Mesenchymal stem cell (in vitro differentiated cells and primary cell): ENCODE data around the gene GSN.

Source experiments
- DNase-seq: peaks from one replicate; pipeline ENCODE4 v3.0.0-alpha.2; 2013
- H2AFZ ChIP-seq: one replicate; pipeline ENCODE4 v1.6.1; 2013; ENCODE audit warnings: low read depth, mild to moderate bottlenecking, control low read depth, inconsistent platforms, low read length, moderate library complexity
- H2AK5ac ChIP-seq: 2 replicates; pipeline ENCODE4 v1.6.1; 2013; ENCODE audit warnings: low read length, moderate library complexity, mild to moderate bottlenecking, inconsistent platforms; ENCODE audit not compliant: severe bottlenecking
- H2BK120ac ChIP-seq: one replicate; pipeline ENCODE4 v1.6.1; 2013; ENCODE audit warnings: low read depth, mild to moderate bottlenecking, inconsistent platforms, low read length, moderate library complexity
- H2BK12ac ChIP-seq, 2 experiments: one replicate each; pipeline ENCODE4 v1.6.1; 2013; ENCODE audit warnings: inconsistent platforms in 2 of 2, low read length in 2 of 2, mild to moderate bottlenecking in 2 of 2, moderate library complexity in 2 of 2, control low read depth in 1 of 2
- H2BK15ac ChIP-seq: one replicate; pipeline ENCODE4 v1.6.1; 2013; ENCODE audit warnings: mild to moderate bottlenecking, low read depth, inconsistent platforms; ENCODE audit not compliant: poor library complexity, severe bottlenecking
- H2BK5ac ChIP-seq: 2 replicates; pipeline ENCODE4 v1.6.1; 2013; ENCODE audit warnings: low read depth, mild to moderate bottlenecking, low read length, control low read depth, inconsistent platforms; ENCODE audit not compliant: poor library complexity, severe bottlenecking
- H3K14ac ChIP-seq, 2 experiments: one replicate each; pipeline ENCODE4 v1.6.1; 2013; ENCODE audit warnings: inconsistent platforms in 2 of 2, low read length in 2 of 2, control low read depth in 1 of 2, mild to moderate bottlenecking in 1 of 2, moderate library complexity in 1 of 2
- H3K18ac ChIP-seq, 2 experiments: one replicate each; pipeline ENCODE4 v1.6.1; 2013; ENCODE audit warnings: inconsistent platforms in 2 of 2, low read length in 2 of 2, control low read depth in 1 of 2, low read depth in 1 of 2, mild to moderate bottlenecking in 1 of 2
- H3K23ac ChIP-seq, 2 experiments: one replicate each; pipeline ENCODE4 v1.6.1; 2013; ENCODE audit warnings: inconsistent platforms in 2 of 2, low read length in 2 of 2, mild to moderate bottlenecking in 2 of 2, moderate library complexity in 2 of 2, control low read depth in 1 of 2
- H3K27ac ChIP-seq: 2 replicates; pipeline ENCODE4 v1.5.1; 2013; ENCODE audit warnings: mild to moderate bottlenecking, moderate library complexity, low read length, control low read depth, inconsistent platforms; ENCODE audit not compliant: poor library complexity, severe bottlenecking
- H3K27me3 ChIP-seq, 2 experiments: 2 replicates each; pipeline versions ENCODE4 v1.6.1 to v1.7.0; 2013; ENCODE audit warnings: low read length in 2 of 2, mild to moderate bottlenecking in 2 of 2, moderate library complexity in 2 of 2, control low read depth in 1 of 2, inconsistent platforms in 1 of 2; ENCODE audit not compliant: control insufficient read depth in 1 of 2, insufficient read depth in 1 of 2
- H3K36me3 ChIP-seq, 2 experiments: 2 replicates each; pipeline versions ENCODE4 v1.6.1 to v1.7.0; 2013; ENCODE audit warnings: low read length in 2 of 2, control low read depth in 1 of 2, inconsistent platforms in 1 of 2, low read depth in 1 of 2, mild to moderate bottlenecking in 1 of 2; ENCODE audit not compliant: insufficient read depth in 2 of 2, control insufficient read depth in 1 of 2
- H3K4ac ChIP-seq, 2 experiments: one replicate each; pipeline ENCODE4 v1.6.1; 2013; ENCODE audit warnings: inconsistent platforms in 2 of 2, low read length in 2 of 2, mild to moderate bottlenecking in 2 of 2, moderate library complexity in 2 of 2, control low read depth in 1 of 2, low read depth in 1 of 2
- H3K4me1 ChIP-seq: 2 replicates; pipeline ENCODE4 v1.6.1; 2013; ENCODE audit warnings: low read depth, low read length, control low read depth; ENCODE audit not compliant: control insufficient read depth, insufficient read depth
- H3K4me2 ChIP-seq: 2 replicates; pipeline ENCODE4 v1.6.1; 2013; ENCODE audit warnings: low read length, mild to moderate bottlenecking, inconsistent platforms; ENCODE audit not compliant: poor library complexity, severe bottlenecking
- H3K4me3 ChIP-seq, 2 experiments: 2 replicates each; pipeline versions ENCODE4 v1.5.1 to v1.7.0; 2013; ENCODE audit warnings: low read length in 2 of 2, mild to moderate bottlenecking in 2 of 2, control low read depth in 1 of 2, low read depth in 1 of 2; ENCODE audit not compliant: insufficient read depth in 1 of 2
- H3K79me1 ChIP-seq: replicated peaks from 2 replicates; pipeline ENCODE4 v1.6.1; 2013; ENCODE audit warnings: mild to moderate bottlenecking, control low read depth, low read length, inconsistent platforms; ENCODE audit not compliant: poor library complexity, severe bottlenecking
- H3K9ac ChIP-seq: 2 replicates; pipeline ENCODE4 v1.7.0; 2013; ENCODE audit warnings: mild to moderate bottlenecking, low read length, moderate library complexity
- H3K9me3 ChIP-seq: 2 replicates; pipeline ENCODE4 v1.7.0; 2013; ENCODE audit warnings: mild to moderate bottlenecking, low read length; ENCODE audit not compliant: control insufficient read depth
- H4K8ac ChIP-seq: one replicate; pipeline ENCODE4 v1.6.1; 2013; ENCODE audit warnings: inconsistent platforms, mild to moderate bottlenecking, low read length, moderate library complexity
- H4K91ac ChIP-seq: one replicate; pipeline ENCODE4 v1.6.1; 2013; ENCODE audit warnings: mild to moderate bottlenecking, low read length, inconsistent platforms
- WGBS: methylation state at CpG from one replicate; pipeline ENCODE4 v1.1.7; 2013; ENCODE audit warnings: mixed read lengths; 5-methylcytosine and 5-hydroxymethylcytosine counted together

Gene GSN

DNA sequence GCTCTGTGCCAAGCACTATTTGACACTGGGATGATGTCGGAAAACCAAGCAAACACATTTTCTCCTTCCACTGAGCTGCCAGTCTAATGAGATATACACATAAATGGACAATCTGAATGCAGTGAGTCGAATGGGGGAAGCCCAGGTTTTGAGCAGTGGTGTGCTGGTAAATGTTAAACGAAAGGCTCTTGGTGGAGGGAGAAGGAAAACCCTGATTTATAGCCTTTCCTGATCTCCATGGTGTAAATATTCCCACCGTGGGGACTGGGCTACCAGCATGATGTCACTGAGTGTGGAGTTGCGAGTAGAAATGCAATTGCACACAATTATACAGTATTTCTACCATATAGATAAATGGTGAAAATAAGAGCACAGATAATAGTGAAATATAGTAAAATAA lies 5.0 kb upstream of the GSN start:
- DNase-seq: peak; percentile 42
- Histone ChIP-seq H3K27me3 (peaks cover 0 to 4% of the 10 kb centered on the region in 2 experiments), H3K14ac (no peak overlapping the region), H3K9me3 (no peaks in the 10 kb centered on the region), H2BK5ac (no peak overlapping the region), H3K4ac (no peak overlapping the region), H2BK120ac (no peak overlapping the region), H3K9ac (no peak overlapping the region), H4K91ac (no peak overlapping the region), H3K23ac (no peak overlapping the region), H4K8ac (no peak overlapping the region), H3K36me3 (no peaks in the 10 kb centered on the region), H3K27ac (no peak overlapping the region), H2BK15ac (no peak overlapping the region), H3K4me3 (no peak overlapping the region), H3K4me2 (no peak overlapping the region), H3K79me1 (peaks cover 3% of the 10 kb centered on the region), H3K4me1 (peaks cover 11% of the 10 kb centered on the region), H3K18ac (no peak overlapping the region), H2BK12ac (no peak overlapping the region), H2AFZ (no peak overlapping the region), H2AK5ac (no peak overlapping the region)
- 46% methylated on average over 3 of the region's 5 CpGs for WGBS

DNA sequence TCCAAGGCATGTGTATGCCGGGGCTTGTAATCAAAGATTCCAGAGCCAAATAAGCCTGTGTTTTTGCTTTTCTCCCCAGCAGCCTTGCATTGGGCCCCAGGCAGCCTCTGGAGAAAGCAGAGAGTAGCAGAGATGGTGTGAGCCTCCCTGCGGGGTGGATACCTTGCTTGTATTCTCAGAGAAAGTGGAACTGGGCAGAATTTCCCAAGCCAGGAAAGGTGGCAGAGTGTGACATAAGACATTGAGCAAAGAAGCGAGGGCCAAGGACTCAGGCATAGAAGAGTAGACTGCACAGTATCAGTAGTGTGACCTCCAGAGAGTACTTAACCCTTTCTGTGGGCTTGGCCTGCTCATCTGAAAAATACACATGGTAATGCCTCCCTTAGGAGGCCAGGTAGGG lies 1.6 kb upstream of the GSN start:
- H3K23ac ChIP-seq: no peak overlapping the region
- H4K8ac ChIP-seq: no peak overlapping the region
- H3K27me3 ChIP-seq: no peaks in the 10 kb centered on the region
- no peak overlapping the region for H3K18ac ChIP-seq
- H3K79me1 ChIP-seq: peaks cover 3% of the 10 kb centered on the region
- no peak overlapping the region for H2BK120ac ChIP-seq
- no peak overlapping the region for H2BK12ac ChIP-seq
- no peak overlapping the region for H3K4me3 ChIP-seq
- H3K4ac ChIP-seq: no peak overlapping the region
- H3K4me1 ChIP-seq: peaks cover 12% of the 10 kb centered on the region
- H3K27ac ChIP-seq: no peak overlapping the region
- H4K91ac ChIP-seq: no peak overlapping the region
- H3K9ac ChIP-seq: peak overlapping the region; percentile 4
- DNase-seq: no peak
- 95% methylated on average over 3 of the region's 3 CpGs for WGBS
- no peak overlapping the region for H2AK5ac ChIP-seq
- no peak overlapping the region for H2BK5ac ChIP-seq
- no peak overlapping the region for H3K14ac ChIP-seq
- no peaks in the 10 kb centered on the region for H3K9me3 ChIP-seq
- H2BK15ac ChIP-seq: no peak overlapping the region
- no peak overlapping the region for H2AFZ ChIP-seq
- no peak overlapping the region for H3K4me2 ChIP-seq
- H3K36me3 ChIP-seq: no peaks in the 10 kb centered on the region

DNA sequence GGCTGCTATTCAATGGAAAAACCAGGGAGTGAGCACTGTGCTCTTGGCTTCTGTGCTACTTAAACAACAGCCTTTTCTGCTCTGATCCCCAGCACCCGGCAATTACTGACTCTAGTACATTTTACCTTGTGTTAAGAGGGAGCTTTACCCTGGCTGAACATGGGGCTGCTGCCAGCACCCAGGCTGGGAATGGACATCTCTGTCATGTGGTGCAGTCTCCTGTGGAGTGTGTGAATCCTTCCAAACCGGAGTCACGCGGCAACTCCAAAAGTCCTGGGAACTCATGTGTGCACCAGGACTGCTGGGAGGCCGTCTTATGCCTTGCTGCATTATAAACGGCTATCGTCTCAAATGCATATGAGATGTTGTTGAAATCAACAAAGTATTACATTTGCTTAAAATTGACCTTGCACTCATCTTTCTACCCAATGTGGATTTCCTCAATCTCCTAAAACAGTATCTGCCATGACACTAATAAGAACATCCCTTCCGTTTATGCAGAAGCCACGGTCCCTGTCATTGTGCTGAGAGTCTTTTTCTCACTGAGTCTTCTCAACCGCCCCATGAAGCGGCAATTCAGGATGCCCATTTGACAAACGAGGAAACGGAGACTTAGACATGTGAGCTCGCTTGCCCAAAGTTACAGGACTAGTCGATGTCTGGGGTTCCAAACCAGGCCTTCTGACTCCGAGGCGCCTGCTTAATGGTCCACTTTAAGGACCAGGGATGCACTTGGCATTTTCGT lies 884 bp upstream of the GSN start:
- Histone ChIP-seq H2BK12ac (peak overlapping the region; percentile 11 to 59), H3K27me3 (no peaks in the 10 kb centered on the region), H3K9ac (peak overlapping the region; percentile 82), H2BK15ac (no peak overlapping the region), H3K4me2 (peak overlapping the region; percentile 58), H4K8ac (peak overlapping the region; percentile 55), H2BK5ac (no peak overlapping the region), H3K9me3 (no peaks in the 10 kb centered on the region), H3K18ac (peak overlapping the region in 1 of 2 experiments; percentile 75), H3K27ac (no peak overlapping the region), H3K4me3 (peak overlapping the region in 1 of 2 experiments; percentile 76), H3K4ac (peak overlapping the region in 1 of 2 experiments; percentile 24), H3K23ac (peak overlapping the region in 1 of 2 experiments; percentile 17), H2AK5ac (peak overlapping the region; percentile 29), H3K79me1 (peaks cover 3% of the 10 kb centered on the region), H4K91ac (no peak overlapping the region), H2AFZ (no peak overlapping the region), H3K36me3 (no peaks in the 10 kb centered on the region), H3K4me1 (peaks cover 17% of the 10 kb centered on the region), H3K14ac (no peak overlapping the region), H2BK120ac (no peak overlapping the region)
- DNase-seq: no peak
- WGBS: 83% methylated on average over 18 of the region's 18 CpGs

DNA sequence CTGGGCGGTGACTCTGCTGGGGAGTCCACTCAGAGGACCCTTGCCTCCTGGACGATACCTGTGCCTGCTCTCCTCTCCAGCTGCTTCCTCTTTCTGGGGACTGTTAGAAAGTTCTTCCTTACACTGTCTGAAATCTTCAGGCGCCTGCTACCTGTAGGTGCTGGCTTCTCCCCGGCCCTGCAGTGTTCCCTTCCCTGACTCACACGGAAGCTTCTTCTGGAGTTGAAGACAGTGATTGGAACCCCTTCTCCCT lies 562 bp downstream of the GSN start:
- H3K9ac ChIP-seq: peak overlapping the region; percentile 85
- H2BK5ac ChIP-seq: no peak overlapping the region
- peaks cover 3 to 7% of the 10 kb centered on the region in 2 experiments for H3K36me3 ChIP-seq
- peak overlapping the region; percentile 85 for H2BK15ac ChIP-seq
- no peak overlapping the region for H4K8ac ChIP-seq
- WGBS: 12% methylated on average over 5 of the region's 5 CpGs
- peak overlapping the region; percentile 42 for H2BK120ac ChIP-seq
- peaks cover 24% of the 10 kb centered on the region for H3K4me1 ChIP-seq
- no peak overlapping the region for H3K23ac ChIP-seq
- H3K18ac ChIP-seq: peak overlapping the region; percentile 41 to 69
- no peak overlapping the region for H2AFZ ChIP-seq
- H3K9me3 ChIP-seq: no peaks in the 10 kb centered on the region
- H2AK5ac ChIP-seq: no peak overlapping the region
- no peaks in the 10 kb centered on the region for H3K27me3 ChIP-seq
- H3K14ac ChIP-seq: peak overlapping the region in 1 of 2 experiments; percentile 90
- H3K27ac ChIP-seq: peak overlapping the region; percentile 89
- H3K4me2 ChIP-seq: peak overlapping the region; percentile 68
- DNase-seq: no peak
- peak overlapping the region; percentile 41 to 90 for H3K4ac ChIP-seq
- H3K4me3 ChIP-seq: peak overlapping the region; percentile 79 to 80
- H4K91ac ChIP-seq: peak overlapping the region; percentile 46
- peaks cover 3% of the 10 kb centered on the region for H3K79me1 ChIP-seq
- peak overlapping the region in 1 of 2 experiments; percentile 46 for H2BK12ac ChIP-seq
